ENCODE results near the gene CD96.
"Not testable (repeated sequence)": the region's sequence is repeated elsewhere in the genome, so short reads cannot be mapped to it uniquely, and the experiment has no call there.

Gene CD96

DNA sequence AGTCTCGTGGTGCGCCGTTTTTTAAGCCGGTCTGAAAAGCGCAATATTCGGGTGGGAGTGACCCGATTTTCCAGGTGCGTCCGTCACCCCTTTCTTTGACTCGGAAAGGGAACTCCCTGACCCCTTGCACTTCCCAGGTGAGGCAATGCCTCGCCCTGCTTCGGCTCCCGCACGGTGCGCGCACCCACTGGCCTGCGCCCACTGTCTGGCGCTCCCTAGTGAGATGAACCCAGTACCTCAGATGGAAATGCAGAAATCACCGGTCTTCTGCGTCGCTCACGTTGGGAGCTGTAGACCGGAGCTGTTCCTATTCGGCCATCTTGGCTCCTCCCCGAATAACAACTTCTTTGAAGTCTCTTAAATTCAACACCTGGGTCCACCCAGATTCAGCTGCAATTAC is 19.9 kb downstream of the CD96 start:
- DNase-seq, result not testable (repeated sequence)

DNA sequence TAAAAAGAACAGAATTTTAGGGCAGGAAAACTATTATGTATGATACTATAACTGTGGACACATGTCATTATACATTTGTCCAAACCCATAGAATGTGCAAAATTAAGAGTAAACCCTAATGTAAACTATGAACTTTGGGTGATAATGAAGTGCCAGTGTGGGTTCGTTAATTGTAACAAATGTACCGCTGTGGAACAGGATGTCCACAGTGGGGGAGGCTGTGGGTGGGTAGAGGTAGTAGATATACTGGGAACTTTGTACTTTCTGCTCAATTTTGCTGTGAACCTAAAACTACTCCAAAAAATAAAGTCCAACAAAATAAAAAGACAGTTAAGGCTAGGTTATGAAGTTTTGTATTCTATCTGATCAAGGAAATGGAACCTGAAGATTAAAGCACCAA is 24.8 kb downstream of the CD96 start:
- DNase-seq, result no peak

DNA sequence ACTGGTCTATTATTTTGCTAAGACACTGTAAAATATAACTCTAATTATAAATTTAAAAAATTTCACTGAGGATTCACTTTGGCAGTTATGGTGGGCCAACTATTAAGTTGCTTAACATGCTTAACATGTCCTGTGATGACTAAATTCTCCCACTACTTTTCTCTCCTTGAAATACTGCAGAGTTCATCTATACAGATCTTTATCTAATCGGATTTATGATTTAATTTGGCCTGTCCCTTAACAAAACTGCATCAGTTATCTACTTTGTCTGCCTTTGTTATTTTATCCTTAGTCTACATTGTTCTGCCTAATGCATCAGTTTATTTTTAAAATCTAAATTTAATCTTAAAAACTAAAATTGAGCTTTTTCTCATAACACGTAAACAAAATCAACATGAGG is 26.4 kb downstream of the CD96 start:
- DNase-seq, result no peak

DNA sequence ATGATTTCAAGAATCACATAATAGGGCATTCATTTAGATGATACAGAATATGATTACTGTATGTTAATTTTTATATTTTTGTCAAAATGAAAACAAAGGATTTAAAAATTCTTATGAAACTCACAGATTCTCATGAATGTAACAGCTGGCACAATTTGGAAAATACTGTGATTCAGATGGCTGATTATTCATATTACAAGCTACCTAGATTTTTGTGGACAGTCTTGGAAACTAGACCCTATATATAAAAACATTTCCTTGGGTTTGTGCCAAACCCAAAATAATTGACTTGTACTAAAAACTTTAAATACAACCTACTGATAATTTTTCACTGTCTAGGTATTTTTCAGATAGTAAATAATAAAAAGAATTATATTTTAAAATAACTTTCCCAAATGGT is 26.9 kb downstream of the CD96 start:
- no peak for DNase-seq

DNA sequence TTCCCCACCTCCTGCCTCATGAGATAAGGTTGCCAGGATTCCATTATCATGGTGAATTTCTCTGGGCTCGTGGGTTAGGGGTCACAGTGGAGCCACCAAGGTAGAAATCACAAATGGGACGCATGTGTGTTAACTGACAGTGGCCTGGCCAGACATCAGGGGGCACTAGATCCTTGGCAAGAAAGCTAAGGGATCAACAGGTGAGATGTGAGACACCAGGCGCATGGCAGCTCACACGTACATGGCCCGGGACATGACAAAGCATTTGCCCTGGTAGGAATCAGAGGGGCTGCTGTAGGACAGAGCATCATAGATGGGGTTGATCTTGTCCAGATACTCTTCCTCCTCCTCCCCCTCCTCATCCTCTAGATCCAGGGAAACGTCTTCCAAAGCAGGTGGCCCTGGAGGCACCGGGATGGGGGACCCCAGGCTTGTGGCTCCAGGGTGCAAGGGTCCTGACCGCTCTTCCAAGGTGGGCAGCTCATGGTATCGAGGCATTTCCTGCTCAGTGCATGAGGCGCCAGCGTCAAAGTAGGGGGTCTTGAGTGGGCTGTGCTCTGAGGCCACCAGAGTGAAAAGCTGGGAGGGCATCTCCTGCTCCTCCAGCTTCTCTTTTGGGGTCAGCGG is 28.5 kb downstream of the CD96 start:
- no peak for DNase-seq

DNA sequence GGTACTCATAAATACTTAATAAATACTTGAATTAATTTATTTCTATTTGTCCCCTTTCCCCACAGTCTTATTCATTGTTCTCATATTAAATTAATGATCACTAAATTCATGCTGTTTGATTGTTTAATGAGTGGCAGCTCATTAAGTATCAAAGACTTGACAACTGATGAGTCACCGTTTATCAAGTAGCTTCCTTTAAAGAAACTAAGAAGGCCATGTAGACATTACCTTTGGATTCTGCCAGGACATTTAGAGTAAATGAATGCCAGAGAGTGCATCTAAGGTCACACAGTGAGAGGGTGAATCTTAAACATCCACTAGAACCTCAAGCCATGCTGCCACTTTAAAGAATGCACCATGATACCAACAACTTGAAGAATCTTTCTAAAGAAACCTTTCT is 29.3 kb downstream of the CD96 start:
- DNase-seq, result no peak

DNA sequence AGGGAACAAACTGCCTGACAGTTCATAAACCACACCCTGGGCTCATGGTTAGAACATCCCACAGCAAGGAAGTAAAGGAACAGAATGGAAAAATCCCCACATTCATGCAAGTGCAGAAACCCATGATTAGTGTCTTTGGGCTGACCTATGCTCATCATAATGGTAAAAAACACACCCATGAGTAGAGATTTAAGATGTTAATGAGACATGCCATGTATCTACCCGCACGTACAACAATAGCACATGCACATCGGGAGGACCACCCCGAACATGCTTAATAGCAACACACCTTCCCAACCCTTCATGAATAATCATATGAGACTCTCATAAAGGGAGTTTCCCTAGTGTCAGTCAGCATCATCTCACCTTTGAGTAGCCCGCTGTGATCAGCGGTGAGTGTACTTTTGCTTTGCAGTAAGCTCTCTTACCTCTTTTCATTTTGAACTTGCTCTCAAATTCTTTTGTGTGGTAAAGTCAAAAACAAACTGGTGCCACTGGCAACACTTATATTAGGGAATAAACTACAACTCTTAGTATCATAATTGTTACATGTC is 30.0 kb downstream of the CD96 start:
- DNase-seq, result peak in 1 of 2 donors; percentile 27

DNA sequence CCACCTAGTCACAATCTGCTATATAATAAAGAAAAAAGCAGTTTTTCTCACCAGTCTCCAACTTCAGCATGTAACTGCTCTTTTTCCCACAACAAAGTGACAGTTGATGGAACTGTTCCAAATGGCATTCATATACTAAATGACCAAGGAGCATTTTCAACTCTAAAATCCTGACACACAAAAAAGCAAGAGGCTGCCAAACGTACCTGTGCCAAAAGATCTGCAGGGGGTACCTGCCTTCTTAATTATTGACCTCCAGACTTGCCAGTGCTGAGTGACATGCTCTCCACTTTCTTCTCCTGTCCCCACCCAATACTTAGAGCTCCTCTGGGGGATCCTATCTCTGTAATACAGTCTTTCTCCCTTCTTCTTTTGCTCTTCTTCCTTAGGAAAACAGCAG is 35.1 kb downstream of the CD96 start:
- no peak for DNase-seq

DNA sequence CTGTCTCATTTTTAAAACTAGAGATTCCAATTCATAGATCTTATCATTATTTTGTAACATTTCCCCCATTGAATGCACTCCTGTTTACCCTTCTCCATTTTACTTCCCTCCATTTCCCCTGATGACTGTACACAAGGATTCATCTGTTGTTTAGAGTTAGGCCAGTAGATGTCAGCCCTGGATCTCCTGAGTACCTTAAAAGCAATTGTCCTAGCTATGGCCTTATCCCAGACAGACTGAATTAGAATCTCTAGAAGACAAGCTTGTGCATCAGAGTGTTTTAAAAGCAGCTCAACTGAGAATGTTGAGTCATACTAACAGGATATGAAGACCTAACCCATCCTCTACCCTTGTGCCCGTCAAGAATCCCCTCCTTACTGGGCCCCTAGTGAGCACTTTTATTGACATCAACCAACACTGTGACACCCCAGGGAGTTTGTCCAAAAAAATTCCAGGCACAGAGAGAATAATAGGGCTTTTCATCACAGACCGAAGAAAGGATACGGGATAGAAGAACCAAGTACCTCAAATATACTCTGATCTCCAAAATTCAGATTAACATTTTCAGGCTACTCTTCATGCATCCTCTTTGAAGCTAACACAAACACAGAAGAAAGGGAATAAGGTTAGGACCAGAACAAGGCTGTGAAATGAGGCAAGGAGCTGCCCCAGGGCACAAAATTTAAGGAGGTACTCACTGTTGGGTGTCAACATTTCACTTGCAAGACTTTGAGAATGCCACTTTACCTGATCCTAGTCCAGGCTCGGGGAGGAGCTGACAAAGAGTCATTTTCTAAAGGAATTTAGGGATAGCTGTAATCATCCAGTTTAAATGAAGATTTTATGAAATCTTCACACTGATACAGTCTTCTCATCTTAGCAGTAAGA is 36.0 kb downstream of the CD96 start:
- DNase-seq, result peak in 1 of 2 donors; percentile 42

DNA sequence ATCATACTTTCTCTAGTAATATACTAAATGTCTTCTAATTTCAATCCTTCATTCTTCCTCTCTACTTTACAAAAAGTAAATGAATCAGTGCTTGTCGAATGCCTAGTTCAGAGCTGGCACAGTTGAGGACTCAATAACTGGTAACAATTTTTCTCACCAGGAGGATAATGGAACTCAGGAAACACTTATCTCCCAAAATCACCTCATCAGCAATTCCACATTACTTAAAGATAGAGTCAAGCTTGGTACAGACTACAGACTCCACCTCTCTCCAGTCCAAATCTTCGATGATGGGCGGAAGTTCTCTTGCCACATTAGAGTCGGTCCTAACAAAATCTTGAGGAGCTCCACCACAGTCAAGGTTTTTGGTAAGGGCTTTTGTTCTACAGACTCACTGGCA is 36.9 kb downstream of the CD96 start:
- no peak for DNase-seq

DNA sequence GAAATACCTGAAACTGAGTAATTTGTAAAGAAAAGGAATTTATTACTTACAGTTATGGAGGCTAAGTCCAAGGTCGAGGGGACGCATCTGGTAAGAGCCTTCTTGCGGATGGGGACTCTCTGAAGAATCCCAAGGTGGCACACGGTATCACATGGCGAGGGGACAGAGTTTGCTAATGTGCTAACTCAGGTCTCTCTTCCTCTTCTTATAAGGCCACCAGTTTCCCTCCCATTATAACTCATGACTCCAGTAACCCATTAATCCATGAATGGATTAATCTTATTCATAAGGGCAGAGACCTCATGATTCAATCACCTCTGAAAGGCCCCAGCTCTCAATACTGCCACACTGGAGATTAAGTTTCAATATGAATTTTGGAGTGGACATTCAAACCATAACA is 37.5 kb downstream of the CD96 start:
- DNase-seq, result no peak

DNA sequence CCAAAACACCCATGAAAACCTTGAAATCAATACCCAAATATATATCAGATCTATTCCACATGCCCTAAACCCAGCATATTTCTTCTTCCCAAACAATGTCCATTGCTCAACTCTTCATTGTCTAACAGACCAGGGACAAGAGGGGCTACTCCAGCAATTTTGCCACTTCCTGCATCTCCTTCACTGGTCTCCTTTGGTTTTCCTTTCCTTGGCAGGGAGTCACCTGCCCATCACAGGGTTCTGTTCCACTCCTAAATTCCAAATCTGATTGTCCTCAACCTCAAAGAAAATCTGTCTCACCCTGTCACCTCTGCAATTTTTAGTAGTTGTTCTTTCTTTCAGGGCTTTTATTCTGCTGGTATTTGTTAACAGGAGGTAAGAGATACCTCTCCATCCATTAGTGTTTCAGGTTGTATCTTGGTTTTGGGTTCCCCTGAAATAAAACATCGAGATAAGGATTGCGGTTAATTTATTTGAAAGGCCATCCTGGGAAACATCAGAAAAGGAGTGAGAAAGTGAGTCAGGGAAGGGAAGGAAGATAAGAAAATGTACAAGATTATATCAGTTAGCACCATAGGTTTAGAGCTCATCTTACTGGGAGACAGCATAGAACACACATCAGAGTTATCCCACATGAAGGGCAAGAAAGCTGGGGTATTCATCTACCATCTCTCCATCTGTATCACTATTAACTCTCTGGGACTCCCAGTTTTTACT is 39.6 kb downstream of the CD96 start:
- no peak for DNase-seq

DNA sequence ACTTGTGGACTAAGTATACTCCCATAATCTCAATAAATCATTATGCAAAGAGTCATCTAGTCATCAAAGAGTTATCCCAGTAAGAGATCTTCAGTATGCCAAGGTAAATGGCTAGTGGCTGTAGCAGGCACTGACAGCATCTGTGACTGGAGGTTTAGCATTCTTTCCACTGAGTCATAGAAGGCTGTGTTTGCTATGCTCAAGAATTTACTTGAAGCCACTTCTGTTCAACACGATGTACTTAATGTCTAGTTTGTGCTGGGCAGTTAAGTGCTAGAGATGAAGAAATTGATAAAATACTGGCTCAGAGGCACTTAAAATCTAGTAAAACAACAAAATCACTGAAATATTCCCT is 40.1 kb downstream of the CD96 start:
- no peak for DNase-seq

DNA sequence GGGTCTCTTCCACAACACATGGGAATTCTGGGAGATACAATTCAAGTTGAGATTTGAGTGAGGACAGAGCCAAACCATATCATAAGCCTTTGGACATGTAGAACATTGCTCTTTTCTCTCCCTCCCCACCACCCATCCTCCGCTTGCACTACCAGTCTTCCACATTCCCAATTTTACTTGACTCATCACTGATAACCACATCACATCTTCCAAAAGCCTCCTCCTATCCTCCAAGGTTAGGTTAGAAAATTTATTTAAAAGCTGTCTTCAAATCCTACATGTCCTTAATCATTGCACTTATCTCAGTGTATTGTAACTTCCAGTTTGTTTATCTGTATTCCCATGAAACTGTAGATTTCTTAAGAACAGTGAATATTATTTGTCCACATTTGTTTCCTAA is 42.7 kb downstream of the CD96 start:
- no peak for DNase-seq

DNA sequence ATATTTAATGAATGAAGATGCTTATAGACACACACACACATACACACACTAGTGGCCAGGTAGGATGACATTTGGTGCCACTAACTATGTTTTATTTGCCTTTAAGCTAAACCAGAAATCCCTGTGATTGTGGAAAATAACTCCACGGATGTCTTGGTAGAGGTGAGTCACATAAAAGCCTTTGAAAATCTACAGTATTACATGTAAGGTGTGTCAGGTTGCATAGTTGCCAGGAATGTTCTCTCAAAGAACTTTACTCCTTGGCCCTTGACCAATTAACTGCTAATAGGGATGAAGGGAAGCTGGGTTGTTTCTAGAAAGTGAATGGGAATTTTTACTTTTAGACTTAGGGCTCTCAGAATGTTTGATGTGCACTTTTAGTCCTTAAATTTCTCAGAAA is 43.2 kb downstream of the CD96 start:
- DNase-seq, result no peak

DNA sequence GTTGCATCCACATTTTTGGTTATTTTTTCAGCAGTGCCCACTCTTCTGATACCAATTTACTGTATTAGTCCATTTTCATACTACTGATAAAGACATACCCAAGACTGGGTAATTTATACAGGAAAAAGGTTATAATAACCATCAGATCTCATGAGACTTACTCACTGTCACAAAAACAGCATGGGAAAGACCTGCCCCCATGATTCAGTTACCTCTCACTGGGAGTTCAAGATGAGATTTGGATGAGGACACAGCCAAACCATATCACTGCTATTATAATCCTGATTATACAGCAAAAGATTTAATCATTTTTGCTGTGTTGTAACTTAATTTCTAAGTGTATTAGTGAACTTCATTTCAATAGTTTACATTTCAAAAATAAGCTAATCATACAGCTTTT is 46.5 kb downstream of the CD96 start:
- no peak for DNase-seq

DNA sequence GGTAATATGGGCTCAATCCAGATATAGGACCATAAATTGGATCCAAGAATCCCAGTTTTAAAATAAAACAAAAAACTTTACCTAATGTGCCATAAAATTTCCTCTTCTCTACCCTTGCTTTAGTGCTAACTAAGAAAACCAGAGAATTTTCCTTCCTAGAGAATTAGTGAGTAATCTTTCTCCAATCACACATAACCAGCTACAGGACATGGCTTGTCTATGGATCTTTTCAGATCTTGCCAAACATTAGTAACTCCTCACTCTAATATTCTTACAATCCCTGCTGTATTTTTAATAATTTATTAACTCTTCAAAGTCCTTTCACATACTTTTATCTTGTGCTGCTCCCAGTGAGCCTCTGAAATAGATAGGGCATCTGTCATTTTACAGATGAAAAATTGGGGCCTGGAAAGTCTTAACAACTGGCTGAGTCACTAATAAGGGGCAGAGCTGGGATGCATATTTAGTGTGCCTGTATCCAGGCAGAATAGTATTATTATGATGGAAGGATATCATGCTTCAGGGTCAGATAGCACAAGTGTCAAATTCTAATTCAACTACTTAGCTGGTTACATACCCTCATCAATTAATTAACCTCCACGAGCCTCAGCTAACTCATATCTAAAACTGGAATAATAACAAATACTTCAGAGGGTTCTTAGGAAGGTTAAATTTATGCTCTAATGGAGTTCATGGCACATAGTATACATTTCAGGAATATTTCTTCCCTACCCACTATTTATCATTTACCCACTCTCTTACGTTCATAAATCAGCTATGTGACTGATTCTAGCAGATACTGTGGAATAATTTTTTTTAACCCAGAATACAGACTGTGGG is 47.5 kb downstream of the CD96 start:
- no peak for DNase-seq

DNA sequence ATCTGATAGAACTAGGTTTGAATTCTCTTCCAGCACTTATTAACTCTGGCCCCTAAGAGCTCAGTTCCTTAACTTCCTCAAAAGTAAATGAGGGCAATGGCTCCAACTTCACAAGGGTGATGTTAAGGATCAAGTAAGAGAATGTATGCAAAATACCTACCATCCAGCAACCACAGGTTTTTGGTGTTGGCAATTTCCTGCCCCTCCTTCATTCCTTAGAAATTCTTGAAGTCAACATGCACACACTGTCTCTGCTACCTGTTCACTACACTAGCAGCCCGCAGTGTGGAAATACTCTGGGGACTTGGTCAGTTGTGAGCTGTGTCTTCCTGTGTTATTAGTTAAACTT is 48.1 kb downstream of the CD96 start:
- no peak for DNase-seq

DNA sequence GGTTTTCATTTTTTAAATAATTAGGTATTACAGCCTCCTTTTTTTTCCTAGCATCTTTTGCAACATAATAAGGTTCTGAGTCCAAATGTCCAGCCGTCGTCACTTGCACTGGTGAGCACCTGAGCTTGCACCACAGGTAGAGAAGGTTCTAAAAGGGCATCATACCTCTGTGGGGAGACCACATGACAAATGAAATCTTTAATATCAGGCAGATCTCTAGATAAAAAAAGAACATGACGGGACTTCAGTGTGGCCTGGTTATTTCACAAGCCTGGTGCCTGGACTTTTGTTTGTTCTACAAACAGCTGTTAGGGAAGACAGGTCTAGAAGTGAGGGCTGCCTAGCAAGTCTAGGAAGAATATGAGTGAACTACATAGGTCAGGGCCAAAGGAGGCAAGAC is 49.6 kb downstream of the CD96 start:
- DNase-seq, result no peak

DNA sequence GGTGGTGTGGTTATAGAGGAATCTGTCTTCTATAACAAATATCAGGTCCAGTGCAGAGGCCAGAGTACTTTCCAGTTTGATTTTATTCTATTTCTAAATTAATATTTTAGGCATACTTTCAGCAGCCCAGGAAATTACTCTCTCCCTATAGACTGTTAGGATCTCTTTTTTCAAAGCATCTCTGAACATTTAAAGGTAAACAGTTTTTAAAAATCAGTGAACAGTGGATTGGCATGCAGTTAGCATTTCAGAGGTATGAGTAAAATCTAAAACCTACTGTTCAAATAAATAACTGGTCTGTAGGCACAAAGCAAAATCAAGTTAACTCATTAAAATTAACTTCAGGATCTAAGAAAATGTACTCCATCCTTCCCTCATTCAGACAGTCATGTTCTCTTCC is 50.1 kb downstream of the CD96 start:
- no peak for DNase-seq

DNA sequence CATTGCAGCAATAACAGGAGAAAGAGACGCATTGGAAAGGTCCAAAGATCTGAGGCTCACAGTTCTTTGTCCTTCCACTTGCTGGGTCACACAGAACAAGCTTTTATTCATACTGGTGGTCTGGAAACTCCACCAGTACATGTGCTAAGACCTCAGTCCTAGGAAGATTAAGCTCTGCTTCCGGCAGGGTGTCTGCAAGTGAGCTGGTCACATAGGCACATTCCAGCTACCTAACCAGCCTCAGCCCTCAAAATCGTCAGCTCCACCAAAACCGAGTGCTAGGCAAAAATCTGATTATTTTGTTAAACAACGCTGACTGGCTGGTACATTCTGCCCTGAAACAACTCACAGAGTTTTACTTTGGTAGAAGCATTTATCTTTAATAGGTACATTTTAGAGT is 50.9 kb downstream of the CD96 start:
- no peak for DNase-seq

DNA sequence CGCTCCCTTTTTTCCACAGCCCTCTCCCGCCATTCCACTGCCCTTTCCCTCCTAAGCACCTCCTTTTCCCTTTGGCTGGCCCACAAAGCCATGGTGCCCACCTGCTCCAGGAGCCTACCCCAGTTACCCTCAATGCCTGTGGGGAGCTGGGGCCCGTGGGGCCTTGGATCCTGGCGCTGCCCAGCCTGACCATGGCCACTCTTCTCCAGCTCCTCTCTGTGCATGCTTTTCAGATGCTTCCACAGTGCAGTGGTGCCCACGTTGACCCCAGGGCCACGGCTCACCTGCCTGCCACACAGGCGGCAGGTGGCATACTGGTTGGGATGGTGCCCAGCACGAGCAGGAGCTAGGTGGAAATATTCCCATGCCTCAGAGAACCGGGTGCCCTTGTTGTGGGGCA is 51.7 kb downstream of the CD96 start:
- DNase-seq, result no peak

DNA sequence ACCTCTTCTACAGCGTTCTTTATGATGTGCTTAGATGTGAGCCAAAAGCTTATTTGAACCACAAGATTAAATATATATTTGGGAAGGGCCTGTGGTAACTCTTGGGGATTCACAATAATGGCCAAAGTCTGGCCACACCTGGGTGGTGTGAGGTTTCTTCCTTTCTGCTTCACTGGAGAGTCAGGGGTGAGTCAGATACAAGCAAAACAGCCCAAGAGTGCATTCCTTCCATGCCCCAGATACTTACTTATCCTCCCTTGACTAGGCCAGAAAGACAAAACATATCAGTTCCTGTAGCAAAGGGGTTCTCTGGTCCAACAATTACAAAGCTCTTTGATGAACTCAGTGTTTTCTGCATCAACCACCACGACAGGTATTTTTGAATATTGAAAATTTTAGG is 52.2 kb downstream of the CD96 start:
- DNase-seq, result no peak
